DOHH2 (cell line): ENCODE measurements around the gene SLC6A12.

Experiments
- EZH2phosphoT487 ChIP-seq: fragments of 200-600 bp; sonication (generic); IDR thresholded peaks from 2 replicates; pipeline ENCODE4 v1.6.1; 2017; ENCODE audit warnings: borderline replicate concordance, mild to moderate bottlenecking, antibody characterized with exemption, low read length, moderate library complexity, mixed read lengths
- TF ChIP-seq, protein P1 (sequence below): fragments of 200-600 bp; sonication (generic); IDR thresholded peaks from one replicate; pipeline ENCODE4 v1.5.1; 2014; ENCODE audit warnings: antibody characterized with exemption, mild to moderate bottlenecking, low read depth, low read length; ENCODE audit not compliant: poor library complexity, severe bottlenecking

DNA sequence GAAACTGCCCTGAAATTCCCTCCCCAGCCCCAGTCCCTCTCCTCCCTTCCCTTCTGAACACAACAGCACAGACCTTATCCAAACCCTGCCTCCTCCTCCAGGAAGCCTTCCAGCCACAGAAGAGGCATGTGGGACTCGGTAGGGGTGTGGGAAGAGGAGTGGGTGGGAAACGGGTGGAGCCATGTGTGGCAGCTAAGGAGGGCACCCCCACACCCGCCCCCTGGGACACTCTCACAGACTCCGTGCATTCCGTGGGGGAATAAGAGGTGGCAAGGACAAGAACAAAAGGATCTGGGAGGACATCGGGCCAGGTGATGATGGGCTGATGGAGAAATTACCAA is 24.4 kb downstream of the SLC6A12 start:
- TF ChIP-seq, protein P1, sequence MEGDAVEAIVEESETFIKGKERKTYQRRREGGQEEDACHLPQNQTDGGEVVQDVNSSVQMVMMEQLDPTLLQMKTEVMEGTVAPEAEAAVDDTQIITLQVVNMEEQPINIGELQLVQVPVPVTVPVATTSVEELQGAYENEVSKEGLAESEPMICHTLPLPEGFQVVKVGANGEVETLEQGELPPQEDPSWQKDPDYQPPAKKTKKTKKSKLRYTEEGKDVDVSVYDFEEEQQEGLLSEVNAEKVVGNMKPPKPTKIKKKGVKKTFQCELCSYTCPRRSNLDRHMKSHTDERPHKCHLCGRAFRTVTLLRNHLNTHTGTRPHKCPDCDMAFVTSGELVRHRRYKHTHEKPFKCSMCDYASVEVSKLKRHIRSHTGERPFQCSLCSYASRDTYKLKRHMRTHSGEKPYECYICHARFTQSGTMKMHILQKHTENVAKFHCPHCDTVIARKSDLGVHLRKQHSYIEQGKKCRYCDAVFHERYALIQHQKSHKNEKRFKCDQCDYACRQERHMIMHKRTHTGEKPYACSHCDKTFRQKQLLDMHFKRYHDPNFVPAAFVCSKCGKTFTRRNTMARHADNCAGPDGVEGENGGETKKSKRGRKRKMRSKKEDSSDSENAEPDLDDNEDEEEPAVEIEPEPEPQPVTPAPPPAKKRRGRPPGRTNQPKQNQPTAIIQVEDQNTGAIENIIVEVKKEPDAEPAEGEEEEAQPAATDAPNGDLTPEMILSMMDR, result no peak
- no peak for TF ChIP-seq EZH2phosphoT487
